GM12891 (cell line): ENCODE results near the gene IQCF6.

ENCODE experiments used
- POLR2A ChIP-seq: IDR thresholded peaks from 2 replicates; pipeline ENCODE4 v1.6.1; 2011; ENCODE audit warnings: low read depth, low read length, control low read depth
- POLR2AphosphoS5 ChIP-seq: IDR thresholded peaks from 2 replicates; pipeline ENCODE4 v1.6.1; 2011; ENCODE audit warnings: low read depth, low read length, control low read depth

DNA sequence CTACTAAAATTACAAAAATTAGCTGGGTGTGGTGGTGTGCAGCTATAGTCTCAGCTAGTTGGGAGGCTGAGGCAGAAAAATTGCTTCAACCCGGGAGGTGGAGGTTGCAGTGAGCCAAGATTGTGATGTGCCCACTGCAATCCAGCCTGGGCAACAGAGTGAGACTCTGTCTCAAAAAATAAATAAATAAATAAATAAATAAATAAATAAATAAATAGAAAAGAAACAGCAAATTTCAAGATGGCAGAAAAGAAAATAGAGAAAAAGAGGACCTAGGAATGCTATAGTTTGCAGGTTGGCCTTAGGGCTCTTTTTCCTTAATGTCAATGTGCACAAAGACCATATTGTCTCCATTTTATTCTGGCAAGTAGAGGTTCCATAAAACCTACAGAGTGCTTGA is 28.2 kb downstream of the IQCF6 start:
- TF ChIP-seq POLR2A (no peak), POLR2AphosphoS5 (no peak)
